Measurements from ENCODE around the gene OTOP3. TPM values are rescaled to one million over a fixed set of nuclear protein-coding genes. Genes with fewer than 3 reads are reported as not detected.

OTOP3 gene
- total RNA-seq, 1 experiment from 2014 or later = not detected

- Histone ChIP-seq H4K5ac (ENCODE audit: insufficient read length, low read depth, low read length) (no peak overlapping the region), H3K9me3 (ENCODE audit: control insufficient read depth, low read depth, low read length) (no peaks in the 10 kb centered on the region), H3K79me1 (ENCODE audit: insufficient read depth, low read depth, low read length, poor library complexity, severe bottlenecking) (no peaks in the 10 kb centered on the region), H2BK15ac (ENCODE audit: low read depth, low read length) (no peak overlapping the region), H4K20me1 (ENCODE audit: control insufficient read depth, insufficient read depth, insufficient read length) (no peaks in the 10 kb centered on the region), H2BK12ac (ENCODE audit: insufficient read length, low read depth, low read length) (no peak overlapping the region), H2AK5ac (ENCODE audit: insufficient read length, low read length) (no peak overlapping the region), H2AFZ (ENCODE audit: low read length) (no peak overlapping the region), H2BK20ac (ENCODE audit: low read depth, low read length, poor library complexity, severe bottlenecking) (no peak overlapping the region), H3K27ac (ENCODE audit: insufficient read length, low read depth, low read length) (no peak overlapping the region), H3K14ac (ENCODE audit: insufficient read depth, low read length) (no peak overlapping the region), H3K27me3 (ENCODE audit: insufficient read depth, low read length) (peaks cover 19% of the 10 kb centered on the region), H3T11ph (ENCODE audit: low read length) (no peak overlapping the region), H4K8ac (replicated peaks; ENCODE audit: insufficient read length, low read depth, low read length) (no peak overlapping the region), H3K18ac (ENCODE audit: insufficient read length, low read depth, low read length) (no peak overlapping the region), H4K91ac (ENCODE audit: insufficient read length, low read depth, low read length) (no peak overlapping the region), H2BK120ac (ENCODE audit: low read depth, low read length, poor library complexity, severe bottlenecking) (no peak overlapping the region), H3K23me2 (ENCODE audit: insufficient read length, low read depth, low read length, poor library complexity, severe bottlenecking) (peaks cover 8% of the 10 kb centered on the region), H3K56ac (ENCODE audit: insufficient read length, low read depth, low read length) (no peak overlapping the region), H3K4me2 (ENCODE audit: insufficient read depth, insufficient read length, low read length) (no peak overlapping the region), H3K9ac (ENCODE audit: extremely low read depth, insufficient read length, low read length) (no peak overlapping the region), H3K4me1 (ENCODE audit: insufficient read depth, low read length) (no peaks in the 10 kb centered on the region; the same call in 1 of the 2 replicates), H2BK5ac (ENCODE audit: insufficient read length, low read length) (no peak overlapping the region), H3K4ac (ENCODE audit: low read depth, low read length) (no peak overlapping the region), H3K79me2 (ENCODE audit: insufficient read depth, low read length) (no peaks in the 10 kb centered on the region), H3K23ac (ENCODE audit: insufficient read length, low read depth, low read length) (no peak overlapping the region)
- peaks cover 0 to 2% of the 10 kb centered on the region in 2 experiments; a peak in 1 of 5 replicates for H3K9me3 Mint-ChIP-seq
- peak overlapping the region in 1 of 2 experiments; percentile 63; a peak in 1 of 5 replicates for H3K4me3 Mint-ChIP-seq
- H3K27me3 Mint-ChIP-seq (ENCODE audit: low read depth) = peaks cover 50% of the 10 kb centered on the region
- DNase-seq = no peak
- no CpG with 5 or more reads among the region's 3 CpGs for WGBS (ENCODE audit: extremely low coverage, insufficient read length, low lambda C conversion rate)
- no peaks in the 10 kb centered on the region for H3K36me3 Mint-ChIP-seq (ENCODE audit: insufficient read depth in 1 of 3, low read depth in 3 of 3)
- H3K27ac Mint-ChIP-seq = no peak overlapping the region
- TF ChIP-seq, protein P1, sequence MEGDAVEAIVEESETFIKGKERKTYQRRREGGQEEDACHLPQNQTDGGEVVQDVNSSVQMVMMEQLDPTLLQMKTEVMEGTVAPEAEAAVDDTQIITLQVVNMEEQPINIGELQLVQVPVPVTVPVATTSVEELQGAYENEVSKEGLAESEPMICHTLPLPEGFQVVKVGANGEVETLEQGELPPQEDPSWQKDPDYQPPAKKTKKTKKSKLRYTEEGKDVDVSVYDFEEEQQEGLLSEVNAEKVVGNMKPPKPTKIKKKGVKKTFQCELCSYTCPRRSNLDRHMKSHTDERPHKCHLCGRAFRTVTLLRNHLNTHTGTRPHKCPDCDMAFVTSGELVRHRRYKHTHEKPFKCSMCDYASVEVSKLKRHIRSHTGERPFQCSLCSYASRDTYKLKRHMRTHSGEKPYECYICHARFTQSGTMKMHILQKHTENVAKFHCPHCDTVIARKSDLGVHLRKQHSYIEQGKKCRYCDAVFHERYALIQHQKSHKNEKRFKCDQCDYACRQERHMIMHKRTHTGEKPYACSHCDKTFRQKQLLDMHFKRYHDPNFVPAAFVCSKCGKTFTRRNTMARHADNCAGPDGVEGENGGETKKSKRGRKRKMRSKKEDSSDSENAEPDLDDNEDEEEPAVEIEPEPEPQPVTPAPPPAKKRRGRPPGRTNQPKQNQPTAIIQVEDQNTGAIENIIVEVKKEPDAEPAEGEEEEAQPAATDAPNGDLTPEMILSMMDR (conservative IDR thresholded peaks at IDR 0.05) = no peak
- H3K4me1 Mint-ChIP-seq = peaks cover 10 to 19% of the 10 kb centered on the region in 2 experiments
These were observed 34.7 kb downstream of the OTOP3 start for GRCh38 chr17:74970395-74970794.

All from H9 (cell line).